ENCODE data around the gene SORBS1. TPM values are rescaled to one million over a fixed set of nuclear protein-coding genes. Genes with fewer than 3 reads are reported as not detected.

The SORBS1 gene
- total RNA-seq, 4 donors from 2014 or later = 92.2 to 308 (median 150) TPM

DNA sequence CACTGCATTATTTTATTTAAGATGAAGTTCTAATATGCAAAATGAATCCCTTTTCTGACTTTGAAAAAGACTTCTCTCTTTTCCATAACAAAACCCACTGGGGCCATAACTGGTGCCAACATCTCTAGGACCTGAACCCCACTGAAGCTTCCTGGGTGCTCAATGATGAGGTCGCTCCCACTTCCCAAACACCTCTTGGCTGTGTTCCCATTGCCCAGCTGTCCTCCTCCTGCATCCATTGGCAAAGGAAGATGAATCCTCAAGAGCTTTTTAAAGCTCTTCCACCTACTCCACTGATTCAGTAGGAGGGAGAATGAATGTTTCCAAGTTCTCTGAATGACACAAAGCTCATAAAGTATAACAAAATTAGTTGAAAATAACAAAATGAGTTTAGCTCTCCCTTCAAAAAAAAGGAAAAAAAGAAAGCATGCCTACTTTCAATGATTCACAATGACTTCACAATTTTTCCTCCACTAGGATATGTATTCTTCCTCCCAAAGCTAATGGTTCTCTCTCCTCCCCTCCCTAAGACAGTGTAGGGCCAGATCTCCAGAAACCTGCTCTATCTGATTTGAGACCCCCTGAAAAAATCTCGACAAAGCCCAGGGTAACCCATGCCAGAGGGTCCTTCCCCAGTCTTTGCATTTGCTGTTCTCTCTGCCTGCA is 64.8 kb downstream of the SORBS1 start:
- Histone ChIP-seq H3K27me3 (no peaks in the 10 kb centered on the region), H3K4me1 (peaks cover 0 to 14% (median 5%) of the 10 kb centered on the region in 4 donors), H3K36me3 (no peaks in the 10 kb centered on the region), H3K4me3 (no peak overlapping the region), H3K27ac (peak overlapping the region; percentile 30 to 94 (median 72)), H3K9me3 (no peaks in the 10 kb centered on the region)
- no peak for DNase-seq
- WGBS, 2 donors (ENCODE audit: low coverage in 1 of 2) = 57 to 100% methylated on average over 1 to 2 of the region's 2 CpGs
- no peak for TF ChIP-seq POLR2A (IDR thresholded peaks at IDR 0.05)
- TF ChIP-seq EP300 (IDR thresholded peaks at IDR 0.05; ENCODE audit: low read depth) = no peak
- no peak for TF ChIP-seq POLR2AphosphoS5 (IDR thresholded peaks at IDR 0.05)
- TF ChIP-seq, protein P1, sequence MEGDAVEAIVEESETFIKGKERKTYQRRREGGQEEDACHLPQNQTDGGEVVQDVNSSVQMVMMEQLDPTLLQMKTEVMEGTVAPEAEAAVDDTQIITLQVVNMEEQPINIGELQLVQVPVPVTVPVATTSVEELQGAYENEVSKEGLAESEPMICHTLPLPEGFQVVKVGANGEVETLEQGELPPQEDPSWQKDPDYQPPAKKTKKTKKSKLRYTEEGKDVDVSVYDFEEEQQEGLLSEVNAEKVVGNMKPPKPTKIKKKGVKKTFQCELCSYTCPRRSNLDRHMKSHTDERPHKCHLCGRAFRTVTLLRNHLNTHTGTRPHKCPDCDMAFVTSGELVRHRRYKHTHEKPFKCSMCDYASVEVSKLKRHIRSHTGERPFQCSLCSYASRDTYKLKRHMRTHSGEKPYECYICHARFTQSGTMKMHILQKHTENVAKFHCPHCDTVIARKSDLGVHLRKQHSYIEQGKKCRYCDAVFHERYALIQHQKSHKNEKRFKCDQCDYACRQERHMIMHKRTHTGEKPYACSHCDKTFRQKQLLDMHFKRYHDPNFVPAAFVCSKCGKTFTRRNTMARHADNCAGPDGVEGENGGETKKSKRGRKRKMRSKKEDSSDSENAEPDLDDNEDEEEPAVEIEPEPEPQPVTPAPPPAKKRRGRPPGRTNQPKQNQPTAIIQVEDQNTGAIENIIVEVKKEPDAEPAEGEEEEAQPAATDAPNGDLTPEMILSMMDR (IDR thresholded peaks at IDR 0.05) = no peak
- in situ Hi-C loops (cut with MboI; ENCODE audit: low pct_ligation_motif_present in 1 of 4, low pct_unique_long_range_greater_than_20kb in 1 of 4, low sequenced_read_pairs in 3 of 4) (no loop called here), intact Hi-C loops (cut with DNase I; ENCODE audit: low total_unique reads) (no loop called here)

DNA sequence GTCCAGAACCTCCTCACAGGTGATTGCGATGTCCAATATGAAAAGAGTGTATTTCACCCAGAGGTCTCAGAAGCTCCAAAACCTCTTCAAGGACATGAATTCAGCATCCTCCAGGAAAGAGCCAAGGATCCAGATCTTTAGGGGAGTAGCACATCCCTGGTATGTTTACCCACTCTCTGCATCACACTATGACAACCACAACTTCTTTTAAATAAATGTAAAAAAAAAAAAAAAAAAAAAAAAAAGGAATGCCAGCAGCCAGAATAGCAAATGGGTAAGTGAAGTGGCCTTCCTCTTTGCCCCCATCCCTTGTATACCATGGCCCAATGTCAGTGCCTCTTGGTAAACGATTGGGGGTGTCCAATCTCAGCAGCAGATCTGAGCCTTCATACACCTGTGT is 67.3 kb downstream of the SORBS1 start:
- no peak for TF ChIP-seq POLR2A (IDR thresholded peaks at IDR 0.05)
- TF ChIP-seq EP300 (IDR thresholded peaks at IDR 0.05; ENCODE audit: low read depth) = no peak
- no peak for TF ChIP-seq POLR2AphosphoS5 (IDR thresholded peaks at IDR 0.05)
- TF ChIP-seq, protein P1 (IDR thresholded peaks at IDR 0.05) = no peak
- H3K4me3 ChIP-seq = no peak overlapping the region
- in situ Hi-C loops (cut with MboI; ENCODE audit: low pct_ligation_motif_present in 1 of 4, low pct_unique_long_range_greater_than_20kb in 1 of 4, low sequenced_read_pairs in 3 of 4) (no loop called here), intact Hi-C loops (cut with DNase I; ENCODE audit: low total_unique reads) (no loop called here)
- H3K9me3 ChIP-seq = no peaks in the 10 kb centered on the region
- 85% methylated on average over 2 of the region's 2 CpGs; no CpG with 5 or more reads in 1 of the 2 donors for WGBS, 2 donors (ENCODE audit: low coverage in 1 of 2)
- H3K27ac ChIP-seq = peak overlapping the region in 3 of 4 donors; percentile 53 to 90 (median 69)
- no peak for DNase-seq
- H3K27me3 ChIP-seq = no peaks in the 10 kb centered on the region
- peaks cover 0 to 7% (median 5%) of the 10 kb centered on the region in 4 donors for H3K4me1 ChIP-seq
- no peaks in the 10 kb centered on the region for H3K36me3 ChIP-seq

DNA sequence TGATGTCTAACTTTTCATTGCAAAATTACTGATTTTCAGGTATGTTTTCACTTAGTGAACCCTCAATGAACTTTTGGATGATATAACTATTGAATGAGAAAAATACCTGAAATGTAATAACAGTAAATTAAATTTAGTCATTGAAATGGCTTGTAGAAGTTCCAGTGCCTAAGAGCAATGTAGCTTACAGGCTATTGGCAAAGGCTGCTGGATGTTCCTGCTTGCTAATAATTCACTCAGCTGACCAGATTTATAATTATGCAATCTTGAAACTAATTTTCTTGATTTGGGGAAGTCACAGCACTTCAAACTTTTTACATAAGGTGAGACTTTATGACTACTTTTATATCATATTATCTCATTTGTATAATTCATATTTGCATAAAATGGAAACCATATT is 73.2 kb downstream of the SORBS1 start:
- no peak for DNase-seq
- peak overlapping the region; percentile 12 to 89 (median 88) for H3K27ac ChIP-seq
- no peaks in the 10 kb centered on the region for H3K9me3 ChIP-seq
- in situ Hi-C loops (cut with MboI; ENCODE audit: low pct_ligation_motif_present in 1 of 4, low pct_unique_long_range_greater_than_20kb in 1 of 4, low sequenced_read_pairs in 3 of 4) = no loop called here
- H3K36me3 ChIP-seq = no peaks in the 10 kb centered on the region
- intact Hi-C loops (cut with DNase I; ENCODE audit: low total_unique reads) = no loop called here
- H3K4me3 ChIP-seq = no peak overlapping the region
- no peaks in the 10 kb centered on the region for H3K27me3 ChIP-seq
- TF ChIP-seq POLR2AphosphoS5 (IDR thresholded peaks at IDR 0.05) = no peak
- TF ChIP-seq, protein P1 (IDR thresholded peaks at IDR 0.05) = no peak
- no peak for TF ChIP-seq EP300 (IDR thresholded peaks at IDR 0.05; ENCODE audit: low read depth)
- peaks cover 0 to 12% (median 6%) of the 10 kb centered on the region in 4 donors for H3K4me1 ChIP-seq

DNA sequence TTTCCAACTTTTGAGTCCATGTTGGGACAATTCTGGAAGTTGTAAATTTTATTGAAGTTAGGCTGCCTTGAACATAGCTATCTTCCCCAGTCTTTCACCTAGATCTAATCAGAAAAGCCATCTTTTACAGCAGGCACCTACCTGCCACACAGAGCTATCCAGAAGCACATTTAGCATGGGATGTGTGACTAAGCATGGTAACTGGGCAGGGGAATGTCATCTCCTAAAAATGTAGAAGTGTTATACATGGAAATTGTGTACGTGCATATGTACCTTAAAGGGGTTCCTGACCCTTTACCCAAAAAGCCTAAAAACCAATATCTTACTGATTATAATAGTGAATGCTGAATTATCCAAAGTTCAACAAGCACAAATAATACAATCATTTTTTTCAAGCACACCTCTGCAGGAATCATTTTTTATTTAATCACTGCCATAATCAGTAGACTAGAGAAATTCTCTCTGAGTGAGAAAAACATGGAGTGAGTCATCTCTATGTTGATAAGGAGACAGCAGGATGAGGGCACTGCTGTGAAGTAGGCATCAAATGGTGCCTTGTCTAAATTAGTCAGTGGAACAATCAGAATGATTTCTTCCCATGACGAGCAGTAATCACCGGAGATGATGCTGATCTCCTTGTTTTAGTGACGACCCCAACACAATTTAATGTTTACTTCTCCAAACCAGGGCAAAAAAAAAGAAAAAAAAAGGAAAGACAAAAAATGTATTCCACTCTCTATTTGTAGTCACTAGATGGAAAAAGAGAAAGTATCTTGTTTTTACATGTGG is 75.9 kb downstream of the SORBS1 start:
- in situ Hi-C loops (cut with MboI; ENCODE audit: low pct_ligation_motif_present in 1 of 4, low pct_unique_long_range_greater_than_20kb in 1 of 4, low sequenced_read_pairs in 3 of 4) (no loop called here), intact Hi-C loops (cut with DNase I; ENCODE audit: low total_unique reads) (no loop called here)
- Histone ChIP-seq H3K27ac (peak overlapping the region; percentile 32 to 89 (median 88)), H3K4me1 (peaks cover 21 to 38% (median 25%) of the 10 kb centered on the region in 4 donors), H3K27me3 (no peaks in the 10 kb centered on the region), H3K9me3 (no peaks in the 10 kb centered on the region), H3K4me3 (no peak overlapping the region), H3K36me3 (no peaks in the 10 kb centered on the region)
- TF ChIP-seq EP300 (IDR thresholded peaks at IDR 0.05; ENCODE audit: low read depth) = no peak
- TF ChIP-seq POLR2A (IDR thresholded peaks at IDR 0.05) = no peak
- TF ChIP-seq POLR2AphosphoS5 (IDR thresholded peaks at IDR 0.05) = no peak
- TF ChIP-seq, protein P1 (IDR thresholded peaks at IDR 0.05) = no peak
- 64 to 73% methylated on average over 4 of the region's 4 CpGs for WGBS, 2 donors (ENCODE audit: low coverage in 1 of 2)
- DNase-seq = no peak
